Measurements from ENCODE around the gene RRM1. TPM values are rescaled to one million over a fixed set of nuclear protein-coding genes. Genes with fewer than 3 reads are reported as not detected.

The RRM1 gene
- total RNA-seq, 1 experiment from 2014 or later = 138 TPM

- Histone ChIP-seq H4K91ac (ENCODE audit: insufficient read length, low read depth, low read length) (no peak overlapping the region), H3K9me3 (ENCODE audit: control insufficient read depth, low read depth, low read length) (no peaks in the 10 kb centered on the region), H3K23me2 (ENCODE audit: insufficient read length, low read depth, low read length, poor library complexity, severe bottlenecking) (no peaks in the 10 kb centered on the region), H2BK12ac (ENCODE audit: insufficient read length, low read depth, low read length) (no peak overlapping the region), H2BK5ac (ENCODE audit: insufficient read length, low read length) (no peak overlapping the region), H3K79me2 (ENCODE audit: insufficient read depth, low read length) (no peaks in the 10 kb centered on the region), H3K4ac (ENCODE audit: low read depth, low read length) (no peak overlapping the region), H3K79me1 (ENCODE audit: insufficient read depth, low read depth, low read length, poor library complexity, severe bottlenecking) (no peaks in the 10 kb centered on the region), H3K56ac (ENCODE audit: insufficient read length, low read depth, low read length) (no peak overlapping the region), H3K27me3 (ENCODE audit: insufficient read depth, low read length) (peaks cover 2% of the 10 kb centered on the region; the same call in 1 of the 2 replicates), H2AK5ac (ENCODE audit: insufficient read length, low read length) (no peak overlapping the region), H2BK120ac (ENCODE audit: low read depth, low read length, poor library complexity, severe bottlenecking) (no peak overlapping the region), H4K8ac (replicated peaks; ENCODE audit: insufficient read length, low read depth, low read length) (no peak overlapping the region), H3K14ac (ENCODE audit: insufficient read depth, low read length) (no peak overlapping the region), H2BK15ac (ENCODE audit: low read depth, low read length) (no peak overlapping the region), H3T11ph (ENCODE audit: low read length) (no peak overlapping the region), H4K20me1 (ENCODE audit: control insufficient read depth, insufficient read depth, insufficient read length) (no peaks in the 10 kb centered on the region), H3K9ac (ENCODE audit: extremely low read depth, insufficient read length, low read length) (no peak overlapping the region), H4K5ac (ENCODE audit: insufficient read length, low read depth, low read length) (no peak overlapping the region), H3K4me1 (ENCODE audit: insufficient read depth, low read length) (no peaks in the 10 kb centered on the region), H3K4me2 (ENCODE audit: insufficient read depth, insufficient read length, low read length) (no peak overlapping the region), H3K23ac (ENCODE audit: insufficient read length, low read depth, low read length) (no peak overlapping the region), H2AFZ (ENCODE audit: low read length) (no peak overlapping the region), H3K27ac (ENCODE audit: insufficient read length, low read depth, low read length) (no peak overlapping the region), H3K18ac (ENCODE audit: insufficient read length, low read depth, low read length) (no peak overlapping the region), H2BK20ac (ENCODE audit: low read depth, low read length, poor library complexity, severe bottlenecking) (no peak overlapping the region)
- Mint-ChIP-seq H3K27ac (peak overlapping the region in 1 of 3 experiments; percentile 76; a peak in 1 of 7 replicates), H3K4me3 (no peak overlapping the region), H3K36me3 (ENCODE audit: insufficient read depth in 1 of 3, low read depth in 3 of 3) (no peaks in the 10 kb centered on the region), H3K27me3 (ENCODE audit: low read depth) (peaks cover 23% of the 10 kb centered on the region), H3K9me3 (no peaks in the 10 kb centered on the region), H3K4me1 (peaks cover 2 to 5% of the 10 kb centered on the region in 2 experiments; a peak in 2 of 4 replicates)
- DNase-seq = no peak
- no peak for TF ChIP-seq CTCF (conservative IDR thresholded peaks at IDR 0.05)
- no CpG with 5 or more reads among the region's 3 CpGs for WGBS (ENCODE audit: extremely low coverage, insufficient read length, low lambda C conversion rate)
These were observed 91.0 kb downstream of the RRM1 start for GRCh38 chr11:4185561-4185960.
